GM03348 (cell line): ENCODE measurements around the gene HRAS.
A peak's percentile ranks its signal among the peaks of the same experiment; 100 is the strongest.

Source experiments
- DNase-seq: peaks from one replicate; pipeline ENCODE4 v3.0.0; 2012; ENCODE audit warnings: low spot score

Gene HRAS

GRCh38 chr11:507727-508515 is 27.5 kb downstream of the HRAS start:
- no peak for DNase-seq

- DNase-seq, result peak; percentile 100
These were observed 28.2 kb downstream of the HRAS start, which contains the start of gene RNH1 for GRCh38 chr11:506995-507726. Gene RNH1 (minus strand): TSS chr11:507242. CDS start chr11:502162, 5,080 bp downstream.

- peak; percentile 99 for DNase-seq
These were observed 29.0 kb downstream of the HRAS start for GRCh38 chr11:506238-506994.

GRCh38 chr11:504994-505344 is 30.4 kb downstream of the HRAS start:
- DNase-seq, result no peak

- peak; percentile 78 for DNase-seq
These were observed 31.1 kb downstream of the HRAS start for GRCh38 chr11:504053-504993.

GRCh38 chr11:503179-503981 is 32.0 kb downstream of the HRAS start:
- DNase-seq, result peak; percentile 81

- DNase-seq, result no peak
These were observed 32.8 kb downstream of the HRAS start for GRCh38 chr11:502288-503178.

GRCh38 chr11:501683-502287 is 33.6 kb downstream of the HRAS start:
- no peak for DNase-seq

GRCh38 chr11:501001-501682 is 34.2 kb downstream of the HRAS start:
- no peak for DNase-seq

- no peak for DNase-seq
These were observed 35.9 kb downstream of the HRAS start for GRCh38 chr11:499201-500076.

- DNase-seq, result no peak
These were observed 36.8 kb downstream of the HRAS start for GRCh38 chr11:498297-499181.

- DNase-seq, result no peak
These were observed 37.6 kb downstream of the HRAS start for GRCh38 chr11:497565-498296.

GRCh38 chr11:496834-497564 is 38.4 kb downstream of the HRAS start:
- DNase-seq, result no peak

GRCh38 chr11:495537-495931 is 39.8 kb downstream of the HRAS start:
- DNase-seq, result no peak
